K562 treated with DMSO at 1 percent for 12 hours (cell line): Measurements from ENCODE around the gene PVR. TPM values are rescaled to one million over a fixed set of nuclear protein-coding genes. Genes with fewer than 3 reads are reported as not detected.

Source experiments
- total RNA-seq: library from RNA; unstranded; fragments of 300-600 nt; gene quantifications from 2 replicates; pipeline ENCODE4 v1.2.3, GENCODE V29; 2022; ENCODE audit not compliant: insufficient read depth

PVR gene, protein sequence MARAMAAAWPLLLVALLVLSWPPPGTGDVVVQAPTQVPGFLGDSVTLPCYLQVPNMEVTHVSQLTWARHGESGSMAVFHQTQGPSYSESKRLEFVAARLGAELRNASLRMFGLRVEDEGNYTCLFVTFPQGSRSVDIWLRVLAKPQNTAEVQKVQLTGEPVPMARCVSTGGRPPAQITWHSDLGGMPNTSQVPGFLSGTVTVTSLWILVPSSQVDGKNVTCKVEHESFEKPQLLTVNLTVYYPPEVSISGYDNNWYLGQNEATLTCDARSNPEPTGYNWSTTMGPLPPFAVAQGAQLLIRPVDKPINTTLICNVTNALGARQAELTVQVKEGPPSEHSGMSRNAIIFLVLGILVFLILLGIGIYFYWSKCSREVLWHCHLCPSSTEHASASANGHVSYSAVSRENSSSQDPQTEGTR
- total RNA-seq: 6.4 and 18.5 TPM in 2 replicates

DNA sequence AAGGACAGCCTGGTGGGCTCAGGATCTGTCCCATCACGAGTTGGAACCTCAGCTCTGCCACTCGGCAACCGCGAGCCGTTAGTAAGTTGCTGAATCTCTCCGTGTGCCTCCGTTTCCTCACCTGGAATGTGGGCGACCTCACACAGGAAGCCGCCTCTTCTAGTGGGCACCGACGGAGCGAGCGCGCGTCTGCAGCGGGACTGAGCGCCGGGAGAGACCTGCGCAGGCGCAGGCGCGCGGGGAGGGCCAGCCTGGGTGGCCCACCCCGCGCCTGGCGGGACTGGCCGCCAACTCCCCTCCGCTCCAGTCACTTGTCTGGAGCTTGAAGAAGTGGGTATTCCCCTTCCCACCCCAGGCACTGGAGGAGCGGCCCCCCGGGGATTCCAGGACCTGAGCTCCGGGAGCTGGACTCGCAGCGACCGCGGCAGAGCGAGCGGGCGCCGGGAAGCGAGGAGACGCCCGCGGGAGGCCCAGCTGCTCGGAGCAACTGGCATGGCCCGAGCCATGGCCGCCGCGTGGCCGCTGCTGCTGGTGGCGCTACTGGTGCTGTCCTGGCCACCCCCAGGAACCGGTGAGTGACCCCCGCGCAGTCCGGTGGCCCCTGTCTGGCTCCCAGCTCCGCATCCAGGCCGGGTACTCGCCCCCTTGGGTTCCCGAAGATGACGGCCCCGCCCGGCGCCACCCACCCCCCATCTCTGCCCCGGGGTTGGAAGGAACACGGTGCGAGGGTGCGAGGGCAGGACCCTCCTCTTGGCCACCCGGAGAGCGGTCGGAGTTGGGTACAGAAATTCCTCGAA is at the start of gene PVR:
TSS of gene PVR (plus strand) at position 306 of the 797 bp plus-strand sequence. CDS start at position 493, 187 bp downstream.

DNA sequence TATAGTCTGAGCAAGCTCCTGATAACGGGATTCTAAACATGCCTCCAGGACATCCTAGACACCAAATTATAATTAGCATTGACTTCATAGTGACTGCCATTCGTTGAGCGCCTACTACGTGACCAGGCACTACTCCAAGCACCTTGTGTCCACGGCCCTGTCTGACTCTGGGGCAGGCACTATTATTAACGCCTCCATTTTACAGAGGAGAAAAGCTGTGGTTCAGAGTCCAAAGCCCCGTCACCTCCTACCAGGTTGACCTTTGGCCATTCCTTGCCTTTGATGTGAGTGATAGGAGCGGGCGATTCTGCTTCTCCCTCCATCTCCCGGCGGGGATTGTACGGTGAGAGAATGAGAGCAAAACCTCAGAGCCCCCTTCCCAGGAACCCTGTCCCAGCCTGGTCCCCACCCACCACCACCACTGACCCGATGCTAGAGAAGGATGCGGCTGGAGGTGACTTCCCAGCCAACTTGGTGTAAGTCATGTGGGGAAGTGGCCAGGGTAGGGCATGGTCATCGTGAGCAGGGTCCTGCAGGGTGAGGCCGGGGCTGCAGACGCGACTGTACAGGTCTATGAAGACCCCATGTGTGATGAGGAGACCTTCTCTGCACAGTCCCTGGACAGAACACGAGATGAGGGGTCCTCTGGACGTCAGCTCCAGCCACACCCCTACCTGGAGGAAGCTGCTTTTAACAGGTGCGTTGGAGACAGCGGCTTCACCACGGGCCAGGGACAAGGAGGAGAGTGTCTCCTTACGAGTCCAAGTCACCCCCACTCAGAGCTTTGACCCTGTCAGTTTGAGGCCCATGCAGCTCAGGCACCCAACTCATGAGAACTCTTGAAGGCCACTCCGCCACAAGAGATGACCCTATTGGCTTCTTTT is 30.2 kb upstream of the PVR start, which contains the start of gene IGSF23:
TSS of gene IGSF23 (plus strand) at position 269 of the 884 bp plus-strand sequence. CDS start at position 352, 83 bp downstream.

DNA sequence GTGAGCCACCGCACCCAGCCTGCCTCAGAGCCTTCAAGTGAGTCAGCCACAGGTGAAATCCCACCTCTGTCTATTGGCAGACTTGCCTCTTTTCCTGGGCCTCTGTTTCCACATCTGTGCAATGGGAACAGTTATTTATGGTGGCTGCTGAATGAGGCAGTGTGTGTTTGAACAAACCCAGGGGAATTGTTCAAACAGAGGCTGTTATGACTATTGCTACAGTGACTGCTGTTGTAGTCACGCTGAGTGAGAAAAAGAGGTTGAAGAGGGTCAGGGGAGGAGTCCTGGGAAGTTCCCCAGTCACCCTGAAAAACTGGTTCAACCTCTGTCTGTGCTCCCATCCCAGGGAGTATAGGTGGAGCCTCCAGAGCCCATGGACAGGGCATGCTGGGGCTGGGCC is 27.7 kb downstream of the PVR start, which contains the start of gene CEACAM19:
TSS of gene CEACAM19 (plus strand) at position 83 of the 400 bp plus-strand sequence. CDS start 450 bp downstream, outside the sequence.

DNA sequence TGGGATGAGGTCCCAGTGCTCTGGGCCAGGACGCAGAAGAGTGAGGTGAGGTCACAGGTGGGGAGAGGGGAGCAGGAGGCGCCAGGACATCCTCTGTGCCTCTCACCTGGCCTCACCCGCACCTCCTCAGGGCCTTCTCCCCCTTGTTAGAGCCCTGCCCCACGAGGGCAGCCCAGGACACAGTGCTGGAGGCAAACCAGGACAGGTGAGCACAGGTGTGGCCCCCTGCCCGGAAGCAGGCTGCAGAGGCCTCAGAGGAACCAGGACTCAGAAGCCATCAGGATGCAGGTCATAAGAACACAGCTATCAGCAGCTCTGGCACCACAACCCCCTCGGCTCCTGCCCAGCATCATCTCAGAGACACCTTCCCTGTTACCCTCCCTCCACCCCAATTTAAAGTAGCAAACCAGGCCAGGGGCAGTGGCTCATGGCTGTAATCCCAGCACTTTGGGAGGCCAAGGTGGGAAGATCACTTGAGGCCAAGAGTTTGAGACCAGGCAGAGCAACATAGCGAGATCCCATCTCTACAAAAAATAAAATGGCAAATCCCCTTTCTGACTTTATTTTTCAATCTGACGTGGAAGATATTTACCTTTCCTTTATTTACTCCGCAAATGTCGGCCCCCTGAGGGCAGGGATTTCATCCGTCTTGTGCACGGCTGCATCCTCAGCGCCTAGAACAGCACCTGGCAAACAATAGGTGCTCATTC is 54.9 kb downstream of the PVR start, which contains the start of gene CEACAM16:
TSS of gene CEACAM16 (plus strand) at position 660 of the 710 bp plus-strand sequence. CDS start 2,306 bp downstream, outside the sequence.

Other genes starting within 250 kb of the PVR start
- 0.38 TPM in 1 of 2 replicates, not detected in the other for gene ZNF285, start 242.3 kb upstream of the PVR start, total RNA-seq
- 0.36 and 3.2 TPM in 2 replicates for gene ZNF229, start 195.4 kb upstream of the PVR start, total RNA-seq
- 1.0 and 5.4 TPM in 2 replicates for gene ZNF180, start 143.4 kb upstream of the PVR start, total RNA-seq
- gene CEACAM20, start 114.2 kb upstream of the PVR start, total RNA-seq: not detected in 2 replicates
- gene IGSF23, start 30.3 kb upstream of the PVR start, total RNA-seq: not detected in 2 replicates
- gene CEACAM19, start 27.6 kb downstream of the PVR start, total RNA-seq: 2.2 and 4.8 TPM in 2 replicates
- gene CEACAM16, start 55.2 kb downstream of the PVR start, total RNA-seq: not detected in 2 replicates
- gene BCL3, start 104.8 kb downstream of the PVR start, total RNA-seq: 20.0 and 22.6 TPM in 2 replicates
- gene CBLC, start 134.0 kb downstream of the PVR start, total RNA-seq: not detected in 2 replicates
- gene BCAM, start 165.2 kb downstream of the PVR start, total RNA-seq: 2.7 and 6.7 TPM in 2 replicates
- gene NECTIN2, start 202.4 kb downstream of the PVR start, total RNA-seq: 80.1 and 110 TPM in 2 replicates
- 89.4 and 92.1 TPM in 2 replicates for gene TOMM40, start 247.3 kb downstream of the PVR start, total RNA-seq